NCI-H187 (cell line): ENCODE measurements around the gene BAHD1.

Source experiments
- DNase-seq, 2 experiments: peaks; one replicate each; lab custom pipeline; 2025; lab: John Stamatoyannopoulos, UW

The BAHD1 gene

GRCh38 chr15:40424483-40425115 lies 16.2 kb upstream of the BAHD1 start:
- no peak for DNase-seq

- no peak for DNase-seq
These were observed 15.1 kb upstream of the BAHD1 start for GRCh38 chr15:40425681-40426080.

GRCh38 chr15:40427188-40427587 lies 13.6 kb upstream of the BAHD1 start:
- no peak for DNase-seq

GRCh38 chr15:40428185-40428584 lies 12.6 kb upstream of the BAHD1 start:
- no peak for DNase-seq

GRCh38 chr15:40429068-40429710 lies 11.6 kb upstream of the BAHD1 start:
- no peak for DNase-seq

GRCh38 chr15:40430271-40430805 lies 10.4 kb upstream of the BAHD1 start:
- DNase-seq: no peak

- DNase-seq: no peak
These were observed 5.6 kb upstream of the BAHD1 start for GRCh38 chr15:40435023-40435709.

GRCh38 chr15:40435710-40436089 lies 5.1 kb upstream of the BAHD1 start:
- DNase-seq: no peak

GRCh38 chr15:40436116-40436891 lies 4.4 kb upstream of the BAHD1 start:
- DNase-seq: no peak

- DNase-seq: no peak
These were observed 3.6 kb upstream of the BAHD1 start for GRCh38 chr15:40436892-40437751.

GRCh38 chr15:40437752-40438687 lies 2.7 kb upstream of the BAHD1 start:
- DNase-seq: no peak

- DNase-seq: no peak
These were observed 2.0 kb upstream of the BAHD1 start for GRCh38 chr15:40438712-40439111.

GRCh38 chr15:40439461-40439959 lies 1.2 kb upstream of the BAHD1 start:
- no peak for DNase-seq

- DNase-seq: peak in 1 of 2 experiments; percentile 17
These were observed 602 bp upstream of the BAHD1 start for GRCh38 chr15:40439960-40440742.

GRCh38 chr15:40441565-40442531 lies 1.1 kb downstream of the BAHD1 start:
- no peak for DNase-seq

- no peak for DNase-seq
These were observed 2.5 kb downstream of the BAHD1 start for GRCh38 chr15:40443255-40443654.

GRCh38 chr15:40443846-40444245 lies 3.1 kb downstream of the BAHD1 start:
- DNase-seq: no peak

GRCh38 chr15:40444736-40445135 lies 4.0 kb downstream of the BAHD1 start:
- no peak for DNase-seq
